ENCODE measurements around the gene NARS2. TPM values are rescaled to one million over a fixed set of nuclear protein-coding genes. Genes with fewer than 3 reads are reported as not detected.

Gene NARS2
- total and polyA plus RNA-seq, 9 of the 15 experiments (the other 6 are each of a cell fraction or from before 2014, with no cell fraction given): 26.8 to 48.0 (median 34.2) TPM

DNA sequence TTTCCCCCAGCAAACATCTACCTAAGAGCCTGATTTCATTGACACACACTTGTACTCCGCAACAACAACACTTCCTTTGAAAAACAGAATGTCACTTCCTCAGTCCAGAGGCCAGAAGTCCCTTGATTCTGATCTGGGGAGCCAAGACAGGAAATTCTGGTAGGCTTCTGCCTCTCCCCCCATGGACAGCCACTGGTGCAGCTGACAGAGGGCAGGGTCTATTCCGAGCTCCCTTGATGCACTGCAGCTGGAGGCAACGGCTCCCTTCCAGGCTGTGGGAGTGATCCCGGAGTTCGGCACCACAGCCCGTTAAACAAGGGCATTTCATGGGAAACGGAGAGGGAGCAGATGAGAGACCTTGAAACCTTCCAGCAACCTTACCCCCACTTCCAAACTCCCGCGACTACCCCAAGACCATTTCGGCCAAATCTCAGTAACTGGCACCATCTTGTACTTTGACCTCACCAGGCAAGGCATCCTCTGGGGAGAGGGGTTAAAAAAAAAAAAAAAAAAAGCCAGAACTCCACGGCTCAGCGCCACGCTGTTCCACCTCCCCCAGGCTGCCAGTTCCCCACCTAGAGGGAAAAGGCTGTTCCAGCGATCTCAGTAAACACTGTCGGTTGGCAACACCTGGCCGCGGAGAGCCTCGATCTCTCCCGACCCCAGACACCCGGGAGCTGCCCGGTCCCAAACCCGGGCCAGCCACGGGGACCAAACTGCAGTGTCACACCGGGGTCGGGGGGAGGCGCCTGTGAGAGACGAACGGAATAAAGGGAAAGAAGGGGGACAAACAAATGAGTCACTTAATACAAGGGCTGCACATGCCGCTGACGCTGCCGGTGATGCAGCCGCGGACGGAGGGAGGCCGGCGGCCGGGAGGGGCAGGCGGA lies 158.1 kb downstream of the NARS2 start (continued):
- TF ChIP-seq, protein P1, sequence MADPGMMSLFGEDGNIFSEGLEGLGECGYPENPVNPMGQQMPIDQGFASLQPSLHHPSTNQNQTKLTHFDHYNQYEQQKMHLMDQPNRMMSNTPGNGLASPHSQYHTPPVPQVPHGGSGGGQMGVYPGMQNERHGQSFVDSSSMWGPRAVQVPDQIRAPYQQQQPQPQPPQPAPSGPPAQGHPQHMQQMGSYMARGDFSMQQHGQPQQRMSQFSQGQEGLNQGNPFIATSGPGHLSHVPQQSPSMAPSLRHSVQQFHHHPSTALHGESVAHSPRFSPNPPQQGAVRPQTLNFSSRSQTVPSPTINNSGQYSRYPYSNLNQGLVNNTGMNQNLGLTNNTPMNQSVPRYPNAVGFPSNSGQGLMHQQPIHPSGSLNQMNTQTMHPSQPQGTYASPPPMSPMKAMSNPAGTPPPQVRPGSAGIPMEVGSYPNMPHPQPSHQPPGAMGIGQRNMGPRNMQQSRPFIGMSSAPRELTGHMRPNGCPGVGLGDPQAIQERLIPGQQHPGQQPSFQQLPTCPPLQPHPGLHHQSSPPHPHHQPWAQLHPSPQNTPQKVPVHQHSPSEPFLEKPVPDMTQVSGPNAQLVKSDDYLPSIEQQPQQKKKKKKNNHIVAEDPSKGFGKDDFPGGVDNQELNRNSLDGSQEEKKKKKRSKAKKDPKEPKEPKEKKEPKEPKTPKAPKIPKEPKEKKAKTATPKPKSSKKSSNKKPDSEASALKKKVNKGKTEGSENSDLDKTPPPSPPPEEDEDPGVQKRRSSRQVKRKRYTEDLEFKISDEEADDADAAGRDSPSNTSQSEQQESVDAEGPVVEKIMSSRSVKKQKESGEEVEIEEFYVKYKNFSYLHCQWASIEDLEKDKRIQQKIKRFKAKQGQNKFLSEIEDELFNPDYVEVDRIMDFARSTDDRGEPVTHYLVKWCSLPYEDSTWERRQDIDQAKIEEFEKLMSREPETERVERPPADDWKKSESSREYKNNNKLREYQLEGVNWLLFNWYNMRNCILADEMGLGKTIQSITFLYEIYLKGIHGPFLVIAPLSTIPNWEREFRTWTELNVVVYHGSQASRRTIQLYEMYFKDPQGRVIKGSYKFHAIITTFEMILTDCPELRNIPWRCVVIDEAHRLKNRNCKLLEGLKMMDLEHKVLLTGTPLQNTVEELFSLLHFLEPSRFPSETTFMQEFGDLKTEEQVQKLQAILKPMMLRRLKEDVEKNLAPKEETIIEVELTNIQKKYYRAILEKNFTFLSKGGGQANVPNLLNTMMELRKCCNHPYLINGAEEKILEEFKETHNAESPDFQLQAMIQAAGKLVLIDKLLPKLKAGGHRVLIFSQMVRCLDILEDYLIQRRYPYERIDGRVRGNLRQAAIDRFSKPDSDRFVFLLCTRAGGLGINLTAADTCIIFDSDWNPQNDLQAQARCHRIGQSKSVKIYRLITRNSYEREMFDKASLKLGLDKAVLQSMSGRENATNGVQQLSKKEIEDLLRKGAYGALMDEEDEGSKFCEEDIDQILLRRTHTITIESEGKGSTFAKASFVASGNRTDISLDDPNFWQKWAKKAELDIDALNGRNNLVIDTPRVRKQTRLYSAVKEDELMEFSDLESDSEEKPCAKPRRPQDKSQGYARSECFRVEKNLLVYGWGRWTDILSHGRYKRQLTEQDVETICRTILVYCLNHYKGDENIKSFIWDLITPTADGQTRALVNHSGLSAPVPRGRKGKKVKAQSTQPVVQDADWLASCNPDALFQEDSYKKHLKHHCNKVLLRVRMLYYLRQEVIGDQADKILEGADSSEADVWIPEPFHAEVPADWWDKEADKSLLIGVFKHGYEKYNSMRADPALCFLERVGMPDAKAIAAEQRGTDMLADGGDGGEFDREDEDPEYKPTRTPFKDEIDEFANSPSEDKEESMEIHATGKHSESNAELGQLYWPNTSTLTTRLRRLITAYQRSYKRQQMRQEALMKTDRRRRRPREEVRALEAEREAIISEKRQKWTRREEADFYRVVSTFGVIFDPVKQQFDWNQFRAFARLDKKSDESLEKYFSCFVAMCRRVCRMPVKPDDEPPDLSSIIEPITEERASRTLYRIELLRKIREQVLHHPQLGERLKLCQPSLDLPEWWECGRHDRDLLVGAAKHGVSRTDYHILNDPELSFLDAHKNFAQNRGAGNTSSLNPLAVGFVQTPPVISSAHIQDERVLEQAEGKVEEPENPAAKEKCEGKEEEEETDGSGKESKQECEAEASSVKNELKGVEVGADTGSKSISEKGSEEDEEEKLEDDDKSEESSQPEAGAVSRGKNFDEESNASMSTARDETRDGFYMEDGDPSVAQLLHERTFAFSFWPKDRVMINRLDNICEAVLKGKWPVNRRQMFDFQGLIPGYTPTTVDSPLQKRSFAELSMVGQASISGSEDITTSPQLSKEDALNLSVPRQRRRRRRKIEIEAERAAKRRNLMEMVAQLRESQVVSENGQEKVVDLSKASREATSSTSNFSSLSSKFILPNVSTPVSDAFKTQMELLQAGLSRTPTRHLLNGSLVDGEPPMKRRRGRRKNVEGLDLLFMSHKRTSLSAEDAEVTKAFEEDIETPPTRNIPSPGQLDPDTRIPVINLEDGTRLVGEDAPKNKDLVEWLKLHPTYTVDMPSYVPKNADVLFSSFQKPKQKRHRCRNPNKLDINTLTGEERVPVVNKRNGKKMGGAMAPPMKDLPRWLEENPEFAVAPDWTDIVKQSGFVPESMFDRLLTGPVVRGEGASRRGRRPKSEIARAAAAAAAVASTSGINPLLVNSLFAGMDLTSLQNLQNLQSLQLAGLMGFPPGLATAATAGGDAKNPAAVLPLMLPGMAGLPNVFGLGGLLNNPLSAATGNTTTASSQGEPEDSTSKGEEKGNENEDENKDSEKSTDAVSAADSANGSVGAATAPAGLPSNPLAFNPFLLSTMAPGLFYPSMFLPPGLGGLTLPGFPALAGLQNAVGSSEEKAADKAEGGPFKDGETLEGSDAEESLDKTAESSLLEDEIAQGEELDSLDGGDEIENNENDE (IDR thresholded peaks at IDR 0.05; ENCODE audit: low read depth, low read length): no peak
- TF ChIP-seq GATAD2B (IDR thresholded peaks at IDR 0.05; ENCODE audit: borderline replicate concordance) (peak; percentile 48; the same call in 1 of the 2 replicates), ATF1 (CRISPR knock-in tag; IDR thresholded peaks at IDR 0.05) (no peak), ATF1 (tag; IDR thresholded peaks at IDR 0.05) (peak; percentile 88), PML (IDR thresholded peaks at IDR 0.05; ENCODE audit: low read length) (peak; percentile 45), EGR1 (conservative IDR thresholded peaks at IDR 0.05) (peak; percentile 60; the same call in 1 of the 2 replicates), HSF4 (CRISPR knock-in tag; IDR thresholded peaks at IDR 0.05; ENCODE audit: borderline replicate concordance) (no peak), TGIF2 (CRISPR knock-in tag; IDR thresholded peaks at IDR 0.05) (no peak), HDGF (IDR thresholded peaks at IDR 0.05) (no peak), PYGO2 (tag; IDR thresholded peaks at IDR 0.05) (no peak), RNF2 (IDR thresholded peaks at IDR 0.05) (no peak; the same call in 1 of the 2 replicates), PHF21A (IDR thresholded peaks at IDR 0.05; ENCODE audit: borderline replicate concordance, low read depth) (peak; percentile 78; the same call in 1 of the 2 replicates), NCOA4 (IDR thresholded peaks at IDR 0.05; ENCODE audit: partially characterized antibody) (no peak), CSDE1 (IDR thresholded peaks at IDR 0.05) (no peak)
- TF ChIP-seq, protein P2, sequence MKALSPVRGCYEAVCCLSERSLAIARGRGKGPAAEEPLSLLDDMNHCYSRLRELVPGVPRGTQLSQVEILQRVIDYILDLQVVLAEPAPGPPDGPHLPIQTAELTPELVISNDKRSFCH (CRISPR knock-in tag; IDR thresholded peaks at IDR 0.05): no peak
- TF ChIP-seq, protein P2 (tag; IDR thresholded peaks at IDR 0.05): no peak
- TF ChIP-seq, protein P3, sequence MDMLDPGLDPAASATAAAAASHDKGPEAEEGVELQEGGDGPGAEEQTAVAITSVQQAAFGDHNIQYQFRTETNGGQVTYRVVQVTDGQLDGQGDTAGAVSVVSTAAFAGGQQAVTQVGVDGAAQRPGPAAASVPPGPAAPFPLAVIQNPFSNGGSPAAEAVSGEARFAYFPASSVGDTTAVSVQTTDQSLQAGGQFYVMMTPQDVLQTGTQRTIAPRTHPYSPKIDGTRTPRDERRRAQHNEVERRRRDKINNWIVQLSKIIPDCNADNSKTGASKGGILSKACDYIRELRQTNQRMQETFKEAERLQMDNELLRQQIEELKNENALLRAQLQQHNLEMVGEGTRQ (CRISPR knock-in tag; IDR thresholded peaks at IDR 0.05): no peak

Measured in K562 (cell line).